PC-9 (cell line): ENCODE measurements around the gene APBA2.

Source experiments
- EZH2 ChIP-seq: fragments of 200-600 bp; sonication (generic); IDR thresholded peaks from 2 replicates; pipeline ENCODE4 v1.8.0; 2017; ENCODE audit warnings: antibody characterized with exemption, low read depth
- TF ChIP-seq, protein P1 (sequence below): fragments of 200-600 bp; sonication (generic); conservative IDR thresholded peaks from 2 replicates; pipeline ENCODE4 v1.6.1; 2017; ENCODE audit warnings: mixed run types, antibody characterized with exemption, mild to moderate bottlenecking, moderate library complexity

DNA sequence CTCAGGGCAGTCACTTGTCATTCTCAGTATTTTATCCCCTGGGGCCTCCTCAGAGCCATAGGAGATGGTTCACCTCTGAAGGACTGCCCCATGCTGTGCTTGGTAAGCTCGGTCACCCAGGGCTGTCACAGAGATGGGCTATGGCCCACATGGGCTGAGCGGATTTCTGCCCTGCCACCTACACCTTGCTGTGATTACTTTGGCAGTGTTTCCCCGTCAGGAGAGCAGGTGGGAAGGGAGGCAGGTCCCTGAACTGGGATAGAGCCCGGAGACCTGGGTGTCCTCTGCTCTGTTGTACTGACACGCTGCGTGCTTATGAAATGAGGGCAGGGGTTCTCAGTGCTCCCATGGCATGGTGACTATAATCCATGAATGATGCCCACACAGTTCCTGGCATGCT, 48.9 kb downstream of the APBA2 start:
- TF ChIP-seq, protein P1, sequence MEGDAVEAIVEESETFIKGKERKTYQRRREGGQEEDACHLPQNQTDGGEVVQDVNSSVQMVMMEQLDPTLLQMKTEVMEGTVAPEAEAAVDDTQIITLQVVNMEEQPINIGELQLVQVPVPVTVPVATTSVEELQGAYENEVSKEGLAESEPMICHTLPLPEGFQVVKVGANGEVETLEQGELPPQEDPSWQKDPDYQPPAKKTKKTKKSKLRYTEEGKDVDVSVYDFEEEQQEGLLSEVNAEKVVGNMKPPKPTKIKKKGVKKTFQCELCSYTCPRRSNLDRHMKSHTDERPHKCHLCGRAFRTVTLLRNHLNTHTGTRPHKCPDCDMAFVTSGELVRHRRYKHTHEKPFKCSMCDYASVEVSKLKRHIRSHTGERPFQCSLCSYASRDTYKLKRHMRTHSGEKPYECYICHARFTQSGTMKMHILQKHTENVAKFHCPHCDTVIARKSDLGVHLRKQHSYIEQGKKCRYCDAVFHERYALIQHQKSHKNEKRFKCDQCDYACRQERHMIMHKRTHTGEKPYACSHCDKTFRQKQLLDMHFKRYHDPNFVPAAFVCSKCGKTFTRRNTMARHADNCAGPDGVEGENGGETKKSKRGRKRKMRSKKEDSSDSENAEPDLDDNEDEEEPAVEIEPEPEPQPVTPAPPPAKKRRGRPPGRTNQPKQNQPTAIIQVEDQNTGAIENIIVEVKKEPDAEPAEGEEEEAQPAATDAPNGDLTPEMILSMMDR: no peak
- TF ChIP-seq EZH2: no peak
